ENCODE measurements around the gene INPP1.
"Not testable (repeated sequence)": the region's sequence is repeated elsewhere in the genome, so short reads cannot be mapped to it uniquely, and the experiment has no call there.

The INPP1 gene

DNA sequence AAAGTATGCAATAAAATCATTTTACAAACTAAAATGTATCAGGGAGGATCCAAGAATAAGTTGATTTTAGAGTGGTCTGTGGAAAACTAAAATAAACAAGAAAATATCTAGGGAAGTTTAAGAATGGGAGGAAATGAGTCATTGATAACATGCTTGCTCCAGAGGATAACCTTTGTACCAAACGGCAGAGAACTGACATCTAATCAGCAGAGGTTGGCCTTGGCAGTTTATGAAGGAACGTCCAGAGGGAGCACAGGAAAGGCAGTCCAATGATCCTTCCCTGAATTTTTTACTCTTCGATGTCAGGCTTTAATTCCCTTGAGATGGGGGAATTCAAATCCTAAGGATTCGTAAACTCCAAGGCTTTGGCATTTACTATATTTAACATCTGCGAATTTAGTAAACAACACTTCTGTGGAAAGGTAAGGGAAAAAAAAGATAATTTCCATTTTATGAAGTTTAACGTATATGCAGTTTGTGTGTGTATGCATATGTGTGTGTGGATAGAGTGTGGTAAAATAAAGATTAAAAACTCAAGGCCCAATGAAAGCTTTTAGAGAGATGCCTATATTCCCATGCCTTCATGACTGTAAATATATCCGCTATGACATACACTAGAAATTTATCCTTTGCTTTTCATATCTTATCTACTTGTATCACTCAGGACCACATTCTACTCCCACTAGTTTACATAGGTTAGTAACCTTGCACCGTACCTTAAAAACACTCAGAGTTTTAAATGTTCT, 8.7 kb upstream of the INPP1 start:
- DNase-seq: no peak

DNA sequence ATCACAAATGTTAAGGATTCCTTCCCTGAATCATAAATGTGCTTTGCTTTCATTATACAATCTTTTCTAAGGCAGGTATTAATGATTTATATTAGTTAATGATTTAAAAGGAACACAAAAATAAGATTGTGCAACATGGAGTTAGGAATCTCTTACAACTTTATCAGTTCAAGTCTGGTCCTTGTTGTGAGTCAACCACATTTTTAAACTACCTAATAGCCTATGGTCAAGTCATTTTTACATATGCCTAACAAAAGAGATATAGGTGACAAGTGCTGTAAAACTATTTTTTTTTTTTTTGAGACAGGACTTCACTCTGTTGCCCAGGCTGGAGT, 8.2 kb upstream of the INPP1 start:
- DNase-seq: no peak

DNA sequence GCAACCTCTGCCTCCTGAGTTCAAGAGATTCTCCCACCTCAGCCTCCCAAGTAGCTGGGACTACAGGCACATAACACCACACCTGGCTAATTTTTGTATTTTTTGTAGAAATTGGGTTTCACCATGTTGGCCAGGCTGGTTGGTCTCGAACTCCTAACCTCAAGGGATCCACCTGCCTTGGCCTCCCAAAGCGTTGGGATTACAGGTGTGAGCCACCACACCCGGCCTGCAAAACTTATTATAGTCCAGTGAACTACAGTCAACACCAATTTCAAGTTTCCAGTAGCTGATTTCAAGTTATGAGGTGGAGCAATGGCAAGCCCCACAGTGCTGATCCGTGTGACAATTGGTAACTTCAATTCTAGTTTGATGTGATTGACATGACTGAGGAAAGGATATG, 7.8 kb upstream of the INPP1 start:
- not testable (repeated sequence) for DNase-seq

DNA sequence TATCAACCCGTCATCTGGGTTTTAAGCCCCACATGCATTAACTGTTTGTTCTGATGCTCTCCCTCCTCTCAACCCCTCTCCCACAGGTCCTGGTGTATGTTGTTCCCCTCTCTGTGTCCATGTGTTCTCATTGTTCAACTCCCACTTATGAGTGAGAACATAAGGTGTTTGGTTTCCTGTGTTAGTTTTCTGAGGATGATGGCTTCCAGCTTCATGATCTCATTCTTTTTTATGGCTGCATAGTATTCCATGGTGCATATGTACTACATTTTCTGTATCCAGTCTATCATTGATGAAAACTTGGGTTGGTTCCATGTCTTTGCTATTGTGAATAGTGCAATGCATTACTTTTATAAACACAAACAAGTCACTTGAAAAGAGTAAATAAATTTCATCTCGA, 7.0 kb upstream of the INPP1 start:
- no peak for DNase-seq

DNA sequence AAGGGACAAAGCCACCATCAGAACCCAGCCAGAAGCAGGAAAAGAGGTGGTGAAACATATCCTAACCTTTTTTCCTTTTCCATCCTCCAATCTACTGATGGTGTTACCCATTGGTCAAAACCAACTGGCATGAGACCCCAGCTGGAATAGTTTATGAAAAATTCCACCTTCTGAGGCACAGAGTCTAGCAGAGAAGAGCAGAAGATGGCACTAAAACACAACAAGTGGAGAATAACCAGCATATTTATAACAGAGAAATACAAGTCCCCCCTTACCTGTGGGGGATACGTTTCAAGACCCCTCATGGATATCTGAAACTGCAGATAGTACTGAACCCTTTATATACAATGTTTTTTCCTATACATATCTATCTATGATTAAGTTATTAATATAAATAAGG, 4.9 kb upstream of the INPP1 start:
- no peak for DNase-seq

DNA sequence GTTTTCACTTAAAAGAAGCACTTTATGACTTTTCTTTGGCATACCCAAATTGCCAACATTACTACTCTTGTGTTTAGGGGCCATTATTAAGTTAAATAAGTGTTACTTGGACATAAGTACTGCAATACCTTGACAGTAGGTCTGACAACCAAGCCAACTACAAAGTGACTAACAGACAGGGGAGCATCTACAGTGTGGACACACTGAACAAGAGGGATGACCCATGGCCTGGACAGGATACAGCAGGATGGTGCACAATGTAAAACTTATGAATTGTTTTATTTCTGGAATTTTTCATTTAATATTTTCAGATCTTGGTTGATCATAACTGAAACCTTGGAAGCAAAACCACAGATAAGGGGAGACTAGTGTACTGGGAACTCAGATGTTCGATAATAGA, 4.0 kb upstream of the INPP1 start:
- DNase-seq: no peak

DNA sequence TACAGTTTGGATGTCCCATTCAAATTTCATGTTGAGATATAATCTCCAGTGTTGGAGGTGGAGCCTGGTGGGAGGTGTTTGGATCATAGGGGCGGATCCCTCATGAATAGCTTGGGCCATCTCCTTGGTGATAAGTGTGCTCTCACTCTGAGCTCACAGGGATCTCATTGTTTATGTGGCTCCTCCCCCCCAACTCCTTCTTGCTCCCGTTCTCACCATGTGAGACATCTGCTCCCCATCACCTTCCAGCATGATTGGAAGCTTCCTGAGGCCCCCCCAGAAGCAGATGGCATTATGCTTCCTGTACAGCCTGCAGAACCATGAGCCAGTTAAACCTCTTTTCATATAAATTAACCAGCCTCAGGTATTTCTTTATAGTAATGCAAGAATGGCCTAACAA, 3.0 kb upstream of the INPP1 start:
- no peak for DNase-seq

DNA sequence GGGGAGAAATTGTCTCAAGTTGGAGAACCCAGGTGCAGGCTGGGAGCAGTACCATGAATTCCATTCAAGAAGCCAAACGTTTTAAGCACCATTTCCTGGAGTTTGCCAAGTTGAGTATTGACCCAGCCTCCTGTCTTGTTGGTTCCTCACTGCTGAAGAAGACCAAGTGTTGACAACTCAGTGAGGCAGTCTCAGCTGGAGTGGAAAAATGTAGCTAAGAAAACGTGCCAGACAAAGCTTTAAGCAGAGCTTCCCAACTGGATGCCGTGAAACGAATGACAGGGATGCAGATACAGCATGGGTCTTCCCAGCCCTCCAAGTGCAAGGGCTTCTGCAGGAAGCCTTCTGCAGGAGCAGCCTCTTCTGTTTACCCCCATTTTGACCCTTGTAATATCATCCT, 778 bp upstream of the INPP1 start:
- DNase-seq: no peak

DNA sequence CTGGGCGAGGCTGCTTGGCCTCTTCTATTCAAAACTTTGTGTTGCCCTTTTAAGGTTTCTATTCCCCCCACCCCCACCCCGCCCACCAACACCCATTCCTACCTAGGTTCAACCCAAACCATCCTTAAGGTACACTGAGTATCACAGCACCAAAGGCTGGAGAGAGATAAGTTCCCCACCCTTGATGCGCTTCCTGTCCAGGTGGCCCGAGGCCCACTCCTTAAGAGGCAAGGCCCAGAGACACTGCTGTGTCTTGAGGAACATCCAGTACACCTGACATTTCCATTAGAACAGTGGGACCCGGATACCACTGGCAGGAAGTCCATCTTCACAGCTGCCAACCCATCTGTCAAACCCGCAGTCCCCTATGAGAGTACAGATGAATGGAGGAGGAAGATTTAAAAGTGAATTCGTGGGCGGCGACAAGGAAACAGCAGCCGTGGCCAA, 277 bp upstream of the INPP1 start:
- DNase-seq: no peak

DNA sequence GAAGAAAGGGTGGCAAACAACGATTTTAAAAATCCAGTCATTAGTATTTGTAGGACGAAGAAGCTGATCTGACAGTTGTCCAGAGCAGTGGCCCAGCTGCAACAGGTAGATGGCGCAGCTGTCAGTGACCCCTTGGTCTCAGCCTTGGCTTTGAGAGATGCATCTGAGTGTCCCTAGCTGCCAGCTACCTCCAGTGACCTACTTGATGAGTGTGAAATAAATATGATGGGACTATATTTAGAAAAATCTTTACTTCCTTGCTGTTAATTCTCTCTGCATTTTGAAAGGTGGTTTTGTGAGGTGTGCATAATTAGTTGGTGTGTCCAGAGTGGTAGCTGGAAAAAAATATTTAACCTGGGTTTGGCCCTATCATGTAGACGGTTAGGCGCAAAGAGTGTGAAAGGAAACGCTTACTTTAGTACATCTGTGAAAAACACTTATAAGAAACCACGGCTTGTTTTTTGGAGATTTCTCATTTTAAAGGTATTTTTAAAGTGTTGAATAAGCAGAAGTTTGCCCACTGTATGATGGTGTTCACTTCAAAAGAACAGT, 963 bp downstream of the INPP1 start:
- no peak for DNase-seq

DNA sequence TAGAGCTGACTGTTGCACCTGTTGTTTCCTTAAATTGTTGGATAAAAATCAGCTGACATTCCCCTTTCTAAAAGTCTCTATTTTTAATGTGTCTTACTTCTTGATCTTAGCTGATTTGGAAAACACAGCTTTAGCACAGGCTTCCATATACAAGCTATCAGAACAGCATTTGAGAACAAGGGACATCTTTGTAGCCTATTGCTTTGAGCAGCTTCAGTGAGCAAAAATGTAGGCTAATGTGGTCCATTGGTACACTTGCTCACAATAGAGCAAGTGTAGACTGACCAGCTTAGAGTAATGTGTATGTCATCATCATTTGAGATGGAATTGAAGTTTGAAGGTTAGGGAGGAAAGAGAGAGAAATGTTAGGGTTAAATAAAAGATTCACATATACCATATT, 7.0 kb downstream of the INPP1 start:
- DNase-seq: no peak

DNA sequence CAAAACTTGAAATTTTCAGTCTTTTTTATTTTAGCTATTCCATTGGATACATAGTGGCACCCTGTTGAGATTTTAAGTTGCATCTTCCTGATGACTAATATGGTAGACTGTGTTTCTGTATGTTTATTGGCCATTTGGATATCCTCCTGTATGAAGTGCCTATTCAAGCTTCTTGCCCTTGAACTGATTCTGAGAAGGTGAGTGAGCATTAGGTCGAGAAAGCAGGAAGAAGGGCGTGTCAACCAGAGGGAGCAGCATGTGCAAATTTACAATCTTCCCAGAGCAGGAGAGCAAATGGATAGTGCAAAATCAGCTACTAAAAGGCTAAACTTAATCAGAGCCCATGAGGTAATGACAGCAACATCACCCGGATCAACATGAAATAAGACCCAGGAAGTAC, 8.6 kb downstream of the INPP1 start:
- no peak for DNase-seq

DNA sequence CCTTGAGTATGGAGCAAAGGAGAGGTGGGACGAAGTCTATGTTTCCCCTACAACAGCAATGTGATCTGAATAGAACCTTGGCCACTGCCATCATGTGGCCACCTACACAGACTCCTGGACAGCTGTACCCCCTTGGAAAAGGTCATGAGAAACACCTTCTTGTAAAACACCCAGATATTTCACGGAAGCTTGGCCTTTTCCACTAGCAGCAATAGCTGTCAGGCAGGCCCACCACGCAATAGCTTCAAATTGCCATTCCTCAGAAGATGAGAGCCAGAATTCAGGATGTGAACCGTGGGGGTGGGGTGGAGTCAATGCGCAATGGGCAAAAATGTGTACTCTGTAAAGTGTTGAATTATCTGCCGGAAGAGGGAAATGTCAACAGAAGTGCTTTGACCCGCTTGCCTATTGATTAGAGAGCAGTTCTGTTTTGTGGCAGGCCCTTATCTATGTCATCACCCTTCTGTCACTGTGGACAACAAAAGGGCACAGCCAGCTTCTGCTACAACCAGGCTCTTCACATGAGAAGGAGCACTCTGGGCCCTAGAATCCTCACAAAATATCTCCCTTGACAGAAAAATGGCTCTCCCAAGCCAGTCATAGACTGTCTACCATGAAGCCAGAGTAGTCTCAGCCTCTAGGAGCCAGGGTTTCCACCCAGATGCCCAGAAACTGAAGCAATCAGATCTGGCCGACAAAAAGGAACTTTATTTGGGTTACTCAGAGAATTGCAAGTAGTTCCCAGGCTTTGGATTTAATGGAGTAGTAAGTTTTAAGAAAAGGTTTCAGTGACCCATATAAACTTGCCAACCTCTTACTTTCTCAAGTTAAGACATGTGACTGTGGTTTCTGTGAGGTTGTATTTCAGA, 9.5 kb downstream of the INPP1 start:
- DNase-seq: no peak

DNA sequence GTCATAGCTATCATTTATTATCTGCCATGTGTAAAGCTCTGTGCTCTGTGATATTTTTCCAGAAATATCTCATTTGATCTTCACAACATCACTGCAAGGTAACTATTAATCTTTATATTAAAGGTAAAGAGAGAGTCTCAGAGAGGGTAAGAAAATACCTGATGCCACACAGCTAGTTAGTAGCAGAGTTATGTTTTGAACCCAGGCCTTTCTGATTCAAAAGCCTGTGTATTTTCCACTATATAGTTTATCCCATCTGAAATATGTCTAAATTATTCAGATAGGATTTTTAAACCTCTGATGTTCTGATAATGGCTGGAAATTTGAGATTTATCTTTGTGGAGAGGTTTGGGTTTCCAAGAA, 10.1 kb downstream of the INPP1 start:
- DNase-seq: no peak

DNA sequence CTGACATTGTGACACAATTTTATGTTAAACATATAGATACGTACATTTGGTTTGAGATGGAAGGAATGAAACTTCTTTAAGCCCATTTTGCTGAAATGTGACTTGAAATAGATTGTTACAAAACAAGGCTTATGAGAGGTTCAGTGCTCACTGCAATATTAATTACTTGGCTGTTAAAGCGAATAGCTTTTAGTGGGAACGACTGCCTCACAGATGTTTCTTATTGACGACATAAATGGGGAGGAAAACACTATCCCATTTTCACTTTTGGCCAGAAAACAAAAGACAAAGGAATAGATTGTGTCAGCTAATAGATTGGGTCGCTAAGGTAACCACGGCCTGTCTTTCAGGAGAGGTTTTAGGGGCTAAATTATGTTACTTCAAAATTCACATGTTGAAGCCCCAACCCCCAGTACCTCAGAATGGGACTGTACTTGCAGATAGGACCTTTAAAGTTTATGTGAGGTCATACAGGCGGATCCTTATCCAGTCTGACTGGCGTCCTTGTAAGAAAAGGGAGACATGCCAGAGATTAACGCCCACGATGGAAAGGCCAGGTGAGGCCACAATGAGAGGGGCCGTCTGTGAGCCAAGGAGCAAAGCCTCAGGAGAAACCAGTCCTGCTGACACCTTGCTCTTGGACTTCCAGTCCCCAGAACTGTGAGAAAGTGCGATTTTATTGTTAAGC, 10.8 kb downstream of the INPP1 start:
- no peak for DNase-seq

DNA sequence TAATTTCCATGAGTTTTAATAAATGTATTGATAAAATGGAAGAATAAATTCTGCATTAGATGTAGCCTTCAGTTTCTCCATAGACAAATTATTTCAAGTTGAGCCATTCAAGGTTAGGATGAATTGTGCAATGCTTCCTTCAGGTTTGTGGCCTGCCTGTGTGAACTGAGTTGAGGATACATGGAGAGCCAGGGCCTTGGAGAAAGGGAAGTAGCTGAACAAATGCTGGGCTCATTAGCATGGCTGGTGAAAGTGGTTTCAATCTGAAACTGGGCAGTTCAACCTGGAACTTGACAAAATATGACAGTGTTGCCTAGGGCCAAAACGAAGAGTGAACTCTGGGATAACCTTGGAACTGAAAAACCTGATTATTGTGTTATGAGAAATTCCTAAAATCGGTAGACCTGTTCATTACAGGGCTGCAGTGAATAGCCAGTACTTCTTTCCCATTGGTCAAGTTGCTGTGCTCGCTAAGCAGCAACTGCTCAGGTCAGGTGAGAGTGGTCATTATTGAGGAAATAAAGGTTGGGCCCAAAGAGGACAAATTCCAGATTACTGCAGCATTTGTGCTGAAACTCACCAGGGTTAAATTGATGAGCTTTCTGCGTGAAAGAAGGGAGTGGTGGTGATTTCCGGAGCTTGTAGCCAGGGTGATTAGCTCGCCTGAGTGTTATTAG, 12.7 kb downstream of the INPP1 start:
- DNase-seq: no peak

DNA sequence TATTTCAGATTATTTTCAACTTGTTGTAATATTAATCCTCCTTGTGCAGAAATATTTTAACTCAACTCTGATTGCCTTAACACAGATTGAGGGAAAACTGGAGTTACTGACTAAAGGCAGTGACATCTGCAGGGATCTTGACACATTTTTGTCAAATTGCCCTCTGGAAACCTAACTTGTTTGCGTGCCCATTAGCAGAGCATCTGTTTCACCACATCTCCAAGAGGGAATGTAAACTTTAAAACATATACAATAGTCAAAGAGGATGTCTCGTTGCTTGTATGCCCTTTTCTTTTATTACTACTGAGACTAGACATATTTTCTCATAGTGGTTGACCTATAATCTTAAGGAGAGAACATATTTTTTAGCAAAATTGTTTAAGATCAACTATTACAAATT, 14.2 kb downstream of the INPP1 start:
- no peak for DNase-seq

DNA sequence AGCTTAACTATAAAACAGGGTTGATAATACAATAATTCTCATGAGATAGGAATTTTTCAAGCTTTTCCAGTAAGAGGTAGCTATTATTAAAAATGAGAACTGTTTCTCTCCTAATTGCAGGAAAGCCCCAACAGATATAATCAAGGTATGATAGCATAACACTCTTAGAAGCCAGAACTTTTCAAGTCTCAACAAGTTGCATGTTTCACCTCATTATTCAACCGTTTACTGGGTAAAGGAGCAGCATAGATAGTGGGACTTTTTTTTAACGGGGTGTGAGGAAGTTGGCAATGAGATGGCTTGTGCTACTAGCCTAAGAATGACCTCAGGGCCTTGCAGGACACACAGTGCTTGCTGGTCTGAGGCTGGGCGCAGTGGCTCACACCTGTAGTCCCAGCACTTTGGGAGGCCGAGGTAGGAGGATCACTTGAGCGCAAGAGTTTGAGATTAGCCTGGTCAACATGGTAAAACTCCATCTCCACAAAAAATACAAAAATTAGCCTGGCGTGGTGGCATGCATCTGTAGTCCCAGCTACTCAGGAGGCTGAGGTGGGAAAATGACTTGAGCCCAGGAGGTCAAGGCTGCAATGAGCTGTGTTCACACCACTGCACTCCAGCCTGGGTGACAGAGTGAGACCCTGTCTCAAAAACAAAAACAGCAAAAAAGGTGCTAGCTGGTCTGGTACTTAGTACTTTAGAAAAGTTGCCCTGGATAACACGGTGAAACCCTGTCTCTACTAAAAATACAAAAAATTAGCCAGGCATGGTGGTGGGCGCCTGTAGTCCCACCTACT, 15.5 kb downstream of the INPP1 start:
- not testable (repeated sequence) for DNase-seq

DNA sequence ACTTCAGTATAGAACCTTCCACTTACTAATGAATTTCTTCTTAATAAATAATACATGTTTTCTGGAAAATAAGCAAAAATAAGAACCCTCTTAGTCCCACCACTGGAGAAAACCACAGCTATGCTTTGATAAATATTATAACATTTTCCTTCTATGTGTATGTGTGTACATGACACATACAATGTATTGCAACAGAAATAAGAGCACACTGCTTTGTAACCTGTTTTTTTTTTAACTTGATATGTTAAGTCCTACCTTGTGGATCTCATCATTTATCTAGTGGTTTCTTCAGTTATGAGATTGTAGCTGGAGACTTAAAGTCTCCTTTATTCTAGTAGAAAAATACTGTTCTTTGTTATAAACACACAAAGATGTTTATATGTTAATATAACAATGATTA, 17.2 kb downstream of the INPP1 start:
- no peak for DNase-seq

DNA sequence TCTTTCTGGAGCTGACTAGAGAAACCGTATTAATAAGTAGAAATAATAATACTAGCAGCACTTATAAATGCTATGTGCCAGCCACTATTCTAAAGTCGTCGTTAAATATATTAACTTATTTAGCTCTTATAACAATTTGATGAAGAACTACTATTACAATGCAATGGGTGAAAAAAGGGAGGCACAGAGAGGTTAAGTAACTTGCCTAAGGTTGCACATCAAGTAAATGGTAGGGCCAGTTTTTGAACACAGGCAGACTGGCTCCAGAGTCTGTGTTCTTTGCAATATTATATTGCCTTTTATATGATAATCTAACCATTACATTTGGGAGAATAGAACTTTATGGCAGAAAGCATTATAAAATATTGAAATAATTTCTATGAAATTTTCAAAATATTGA, 17.6 kb downstream of the INPP1 start:
- DNase-seq: no peak

DNA sequence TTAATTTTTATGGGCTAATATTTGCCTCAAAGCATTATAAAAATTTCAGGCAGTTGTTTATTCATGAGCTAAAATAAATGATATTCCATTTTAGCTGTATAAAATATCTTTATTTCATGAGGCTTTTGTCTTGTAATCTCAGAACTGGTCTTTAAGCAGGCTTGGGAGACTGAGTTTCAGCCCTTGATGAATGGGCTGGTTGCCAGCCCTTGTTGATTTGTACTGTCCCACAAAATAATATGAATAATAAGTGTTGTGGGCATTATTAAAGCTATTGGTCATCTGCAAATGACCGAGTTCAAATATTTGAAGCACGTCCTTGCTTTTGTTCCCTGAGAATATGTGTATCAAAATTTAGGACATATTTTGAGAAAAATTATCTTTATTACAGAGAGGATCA, 18.2 kb downstream of the INPP1 start:
- DNase-seq: no peak

DNA sequence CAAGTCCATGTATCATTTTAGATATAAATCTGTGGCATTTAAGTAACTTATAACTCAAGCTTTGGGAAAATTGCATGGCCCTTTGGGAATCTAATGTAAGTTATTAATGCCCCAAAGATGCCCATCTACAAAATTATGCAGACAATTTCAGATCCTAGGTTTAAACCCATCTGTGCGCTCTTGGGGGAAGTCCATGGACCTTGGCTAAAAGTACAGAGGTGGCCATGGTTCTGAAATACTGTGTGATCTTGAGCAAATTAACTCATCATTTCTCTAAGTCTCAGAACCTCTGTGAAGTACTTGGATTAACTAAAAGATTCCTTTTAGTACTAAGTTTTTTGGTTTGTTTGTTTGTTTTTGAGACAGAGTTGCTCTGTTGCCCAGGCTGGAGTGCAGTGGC, 19.5 kb downstream of the INPP1 start:
- DNase-seq: no peak

All from stimulated activated CD4-positive, alpha-beta T cell treated with anti-CD3 and anti-CD28 coated beads, Interleukin-1b, Interleukin-23, amount 100 ng/mL, for 48 hours (primary cell).